Measurements from ENCODE around the gene EPHA7. TPM values are rescaled to one million over a fixed set of nuclear protein-coding genes. Genes with fewer than 3 reads are reported as not detected.

The EPHA7 gene
- total RNA-seq, 3 donors from 2014 or later, result 0.84 to 126 (median 2.4) TPM

DNA sequence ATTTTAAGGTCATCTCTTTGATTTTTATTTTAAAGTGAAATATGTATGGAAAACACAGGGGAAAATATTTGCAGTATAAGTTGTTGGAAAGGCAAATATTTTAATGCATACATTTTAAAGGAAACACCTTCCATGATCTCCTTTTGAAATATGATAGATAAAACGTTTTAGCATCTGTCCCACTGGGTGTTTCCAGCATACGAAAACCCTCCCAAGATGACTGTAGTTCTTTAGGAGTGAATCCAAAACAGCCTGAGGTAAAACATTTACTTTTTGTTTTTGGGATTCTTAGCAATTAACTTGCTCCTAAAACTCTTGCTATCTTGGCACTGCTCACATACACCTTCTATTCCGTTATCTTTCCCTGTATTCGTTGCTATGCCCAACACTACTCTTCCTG is 210.0 kb downstream of the EPHA7 start:
- no peak for DNase-seq
- ATAC-seq, result no peak
- intact Hi-C loops (cut with DNase I, micrococcal nuclease), result no loop called here
- H3K4me3 ChIP-seq, result no peak overlapping the region
- TF ChIP-seq, protein P1, sequence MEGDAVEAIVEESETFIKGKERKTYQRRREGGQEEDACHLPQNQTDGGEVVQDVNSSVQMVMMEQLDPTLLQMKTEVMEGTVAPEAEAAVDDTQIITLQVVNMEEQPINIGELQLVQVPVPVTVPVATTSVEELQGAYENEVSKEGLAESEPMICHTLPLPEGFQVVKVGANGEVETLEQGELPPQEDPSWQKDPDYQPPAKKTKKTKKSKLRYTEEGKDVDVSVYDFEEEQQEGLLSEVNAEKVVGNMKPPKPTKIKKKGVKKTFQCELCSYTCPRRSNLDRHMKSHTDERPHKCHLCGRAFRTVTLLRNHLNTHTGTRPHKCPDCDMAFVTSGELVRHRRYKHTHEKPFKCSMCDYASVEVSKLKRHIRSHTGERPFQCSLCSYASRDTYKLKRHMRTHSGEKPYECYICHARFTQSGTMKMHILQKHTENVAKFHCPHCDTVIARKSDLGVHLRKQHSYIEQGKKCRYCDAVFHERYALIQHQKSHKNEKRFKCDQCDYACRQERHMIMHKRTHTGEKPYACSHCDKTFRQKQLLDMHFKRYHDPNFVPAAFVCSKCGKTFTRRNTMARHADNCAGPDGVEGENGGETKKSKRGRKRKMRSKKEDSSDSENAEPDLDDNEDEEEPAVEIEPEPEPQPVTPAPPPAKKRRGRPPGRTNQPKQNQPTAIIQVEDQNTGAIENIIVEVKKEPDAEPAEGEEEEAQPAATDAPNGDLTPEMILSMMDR (IDR thresholded peaks at IDR 0.05), result no peak
- H3K4me1 ChIP-seq (ENCODE audit: low read depth), result no peaks in the 10 kb centered on the region
- H3K36me3 ChIP-seq (ENCODE audit: low read depth), result no peaks in the 10 kb centered on the region
- H3K9me3 ChIP-seq, result no peaks in the 10 kb centered on the region

DNA sequence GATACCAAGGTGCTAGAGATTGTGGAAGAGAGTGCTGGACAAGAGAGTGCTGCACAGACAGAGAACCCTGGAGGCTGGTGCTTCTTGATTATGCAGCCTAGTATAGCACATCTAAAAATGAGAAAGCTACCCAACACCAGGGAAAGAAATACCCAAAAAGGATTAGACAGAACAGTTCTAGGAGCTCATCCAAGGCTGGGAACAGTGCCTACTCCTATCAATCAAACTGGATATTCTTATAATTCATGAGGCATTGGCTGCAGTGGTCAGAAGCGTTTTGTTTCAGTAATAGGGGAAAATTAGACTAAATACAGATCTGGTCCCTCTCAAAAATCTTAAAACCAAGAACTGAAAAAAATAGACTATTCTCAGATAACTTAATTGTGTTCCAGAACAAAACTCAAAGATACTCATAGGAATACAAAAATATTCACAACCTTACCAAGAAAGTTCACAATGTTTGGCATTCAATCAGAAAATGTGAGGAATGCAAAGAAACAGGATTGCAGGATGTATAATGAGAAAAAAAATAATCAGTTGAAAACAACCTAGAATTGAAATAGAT is 222.9 kb downstream of the EPHA7 start:
- Histone ChIP-seq H3K36me3 (ENCODE audit: low read depth) (no peaks in the 10 kb centered on the region), H3K4me3 (no peak overlapping the region), H3K9me3 (no peaks in the 10 kb centered on the region), H3K4me1 (ENCODE audit: low read depth) (no peaks in the 10 kb centered on the region)
- intact Hi-C loops (cut with DNase I, micrococcal nuclease), result no loop called here
- ATAC-seq, result no peak
- no peak for DNase-seq
- TF ChIP-seq, protein P1 (IDR thresholded peaks at IDR 0.05), result no peak

DNA sequence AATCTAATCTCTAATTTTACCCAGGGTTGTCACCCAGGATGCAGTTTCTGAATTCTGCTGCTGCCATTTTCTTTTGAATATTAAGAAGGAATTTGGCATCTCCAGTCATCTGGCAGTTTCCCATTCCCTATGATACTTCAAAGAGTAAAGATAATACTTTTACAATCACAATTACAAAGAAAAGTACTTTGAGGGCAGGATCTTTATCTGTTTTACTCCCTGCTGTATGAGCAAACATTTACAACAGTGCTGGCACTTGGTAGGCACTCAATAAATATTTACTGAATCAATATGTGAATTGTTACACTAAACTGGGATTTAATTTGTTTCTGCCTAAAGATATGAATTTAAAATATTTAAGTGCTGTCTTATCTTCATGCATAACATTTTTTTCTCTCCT is 224.9 kb downstream of the EPHA7 start:
- Histone ChIP-seq H3K4me3 (no peak overlapping the region), H3K9me3 (no peaks in the 10 kb centered on the region), H3K36me3 (ENCODE audit: low read depth) (no peaks in the 10 kb centered on the region), H3K4me1 (ENCODE audit: low read depth) (no peaks in the 10 kb centered on the region)
- TF ChIP-seq, protein P1 (IDR thresholded peaks at IDR 0.05), result no peak
- intact Hi-C loops (cut with DNase I, micrococcal nuclease), result no loop called here
- ATAC-seq (no peak), DNase-seq (no peak)

DNA sequence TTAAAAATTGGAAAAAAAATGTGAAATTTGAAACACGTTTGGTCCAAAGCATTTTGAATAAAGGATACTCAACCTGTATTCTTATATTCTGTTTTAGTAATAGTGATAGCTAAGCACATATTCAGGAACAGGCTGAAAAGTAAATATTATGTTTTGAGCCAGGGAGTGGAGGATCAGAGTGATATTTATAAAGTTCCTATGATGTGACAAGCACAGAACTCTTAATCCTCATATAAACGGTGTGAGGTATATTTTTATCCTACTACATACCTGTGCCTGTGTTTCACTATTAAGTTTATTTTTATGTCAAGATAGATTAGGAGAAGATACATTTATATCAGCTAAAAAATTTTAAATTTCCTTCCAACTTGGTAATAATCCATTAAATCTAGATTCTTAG is 225.5 kb downstream of the EPHA7 start:
- no peak overlapping the region for H3K4me3 ChIP-seq
- intact Hi-C loops (cut with DNase I, micrococcal nuclease), result no loop called here
- TF ChIP-seq, protein P1 (IDR thresholded peaks at IDR 0.05), result no peak
- ATAC-seq (no peak), DNase-seq (no peak)
- H3K4me1 ChIP-seq (ENCODE audit: low read depth), result no peaks in the 10 kb centered on the region
- no peaks in the 10 kb centered on the region for H3K36me3 ChIP-seq (ENCODE audit: low read depth)
- no peaks in the 10 kb centered on the region for H3K9me3 ChIP-seq
